DMS 273 treated with DMSO at 0.1 percent for 48 hours (cell line): ENCODE measurements around the gene GNAT1.
"Not testable (repeated sequence)": the region's sequence is repeated elsewhere in the genome, so short reads cannot be mapped to it uniquely, and the experiment has no call there.

Source experiments
- DNase-seq: peaks from one replicate; lab custom pipeline; 2025; lab: John Stamatoyannopoulos, UW

GNAT1 gene

DNA sequence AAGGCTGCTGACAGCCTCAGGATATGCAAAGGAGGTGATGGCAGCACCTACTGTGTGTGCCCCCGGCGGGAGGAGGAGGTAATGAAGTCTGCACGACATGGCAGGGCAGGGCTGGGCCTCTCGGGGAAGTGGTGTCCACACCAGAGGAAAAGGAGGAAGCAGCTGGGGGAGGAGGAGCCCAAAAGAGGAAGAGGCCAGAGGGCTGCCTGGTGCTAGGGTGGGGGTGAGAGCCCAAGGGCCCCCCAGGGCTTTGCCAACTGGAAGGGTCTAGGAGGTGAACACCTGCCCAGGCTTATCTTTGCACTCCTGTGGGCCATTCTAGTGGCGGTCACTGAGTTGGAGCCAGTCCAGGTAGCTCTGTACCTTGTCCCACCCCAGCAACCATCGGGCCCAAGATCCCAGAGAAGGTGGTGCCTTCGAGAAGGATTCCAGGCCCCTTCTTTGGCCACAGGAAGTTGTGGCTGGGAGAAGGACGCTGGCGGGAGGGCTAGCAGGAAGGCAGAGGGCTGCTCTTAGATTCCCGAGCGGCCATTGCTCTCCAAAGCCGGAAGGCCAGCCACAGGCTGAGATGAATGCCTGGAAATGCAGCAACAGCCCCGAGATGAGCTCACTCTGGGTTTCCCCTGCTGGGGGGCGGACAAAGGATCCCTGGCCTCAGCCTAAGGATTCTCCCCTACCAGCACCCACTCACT lies 51.6 kb downstream of the GNAT1 start:
- no peak for DNase-seq

DNA sequence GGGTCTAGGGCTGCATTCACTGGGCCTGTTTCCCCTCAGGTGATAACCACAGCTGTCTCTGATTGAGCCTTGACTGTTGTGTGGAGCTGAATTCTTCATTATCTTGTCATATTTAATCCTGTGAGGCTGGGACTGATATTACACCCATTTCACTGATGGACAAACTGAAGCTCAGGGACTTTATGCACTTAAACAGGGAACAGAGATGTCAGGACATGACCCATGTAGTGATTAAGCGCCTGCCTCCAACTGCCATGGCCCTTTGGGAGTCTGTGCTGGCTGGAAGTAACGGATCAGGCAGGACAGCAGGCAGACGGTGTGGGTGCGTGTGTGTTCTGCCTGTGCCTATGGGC lies 52.1 kb downstream of the GNAT1 start:
- no peak for DNase-seq

DNA sequence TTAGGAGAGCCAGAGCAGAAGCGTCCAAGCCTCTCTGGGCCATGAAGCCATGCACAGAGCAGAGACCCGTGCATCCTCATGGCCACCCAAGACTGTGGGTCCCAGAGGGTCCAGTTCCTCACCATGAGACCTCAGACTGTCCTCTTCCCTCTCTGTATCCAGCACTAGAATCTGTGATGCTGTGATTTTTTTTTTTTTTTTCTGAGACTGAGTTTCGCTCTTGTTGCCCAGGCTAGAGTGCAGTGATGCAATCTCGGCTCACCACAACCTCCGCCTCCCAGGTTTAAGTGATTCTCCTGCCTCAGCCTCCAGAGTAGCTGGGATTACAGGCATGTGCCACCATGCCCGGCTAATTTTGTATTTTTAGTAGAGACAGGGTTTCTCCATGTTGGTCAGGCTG lies 53.4 kb downstream of the GNAT1 start:
- not testable (repeated sequence) for DNase-seq

DNA sequence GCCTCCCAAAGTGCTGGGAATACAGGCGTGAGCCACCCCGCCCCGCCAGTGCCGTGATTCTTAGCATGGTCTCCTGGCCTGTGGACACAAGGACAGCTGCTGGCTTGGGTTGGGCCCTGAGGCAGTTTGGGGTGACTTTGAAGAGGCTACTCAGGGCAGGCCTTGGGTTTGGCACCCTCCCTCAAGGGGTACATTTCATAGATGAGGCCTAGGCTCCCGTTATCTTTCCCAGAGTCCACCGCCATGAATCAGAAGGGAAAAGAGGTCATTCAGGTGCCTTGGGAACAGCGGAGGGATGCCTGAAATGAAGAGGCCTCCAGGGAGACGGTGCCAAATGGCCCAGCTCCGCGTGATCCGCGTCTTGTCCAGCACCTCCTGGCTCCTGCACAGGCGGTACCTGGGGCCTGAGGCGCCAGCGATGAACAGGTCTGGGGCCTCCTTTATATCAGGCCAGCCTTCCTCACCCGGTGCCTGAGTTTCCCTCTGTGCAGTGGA lies 53.9 kb downstream of the GNAT1 start:
- DNase-seq = no peak

DNA sequence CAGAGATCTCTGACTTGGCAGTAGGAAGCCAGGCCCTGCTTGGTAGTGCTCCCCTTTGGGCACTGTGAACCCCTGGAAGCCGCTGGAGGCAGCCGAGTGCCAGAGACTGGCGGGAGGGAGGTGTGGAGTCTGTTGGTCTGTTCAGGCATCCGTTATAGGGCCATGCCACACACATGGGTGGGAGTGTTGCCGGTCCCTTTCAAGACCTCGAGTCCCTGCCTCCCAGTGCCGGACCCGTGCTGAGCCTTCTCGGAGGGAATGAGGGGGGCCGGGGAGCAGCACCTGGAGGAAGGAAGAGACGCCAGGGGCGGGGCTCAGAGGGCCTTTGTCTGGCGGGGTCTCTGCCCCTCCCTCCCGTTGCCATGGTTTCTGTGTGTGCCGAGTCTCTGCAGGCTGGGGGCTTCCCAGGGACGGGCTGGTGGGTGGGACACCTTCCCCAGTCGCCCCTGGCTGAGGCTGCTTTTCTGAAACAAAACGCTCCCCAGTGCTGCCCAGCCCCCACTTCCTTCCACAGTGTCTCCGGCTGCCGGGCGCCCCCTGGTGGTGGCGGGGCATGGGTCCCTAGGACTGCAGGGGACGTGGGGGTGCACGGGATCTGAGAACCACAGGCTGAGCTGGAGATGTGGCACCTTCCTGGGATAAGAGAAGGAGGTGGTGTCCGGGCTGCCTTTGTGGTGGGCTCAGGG lies 54.6 kb downstream of the GNAT1 start:
- no peak for DNase-seq

DNA sequence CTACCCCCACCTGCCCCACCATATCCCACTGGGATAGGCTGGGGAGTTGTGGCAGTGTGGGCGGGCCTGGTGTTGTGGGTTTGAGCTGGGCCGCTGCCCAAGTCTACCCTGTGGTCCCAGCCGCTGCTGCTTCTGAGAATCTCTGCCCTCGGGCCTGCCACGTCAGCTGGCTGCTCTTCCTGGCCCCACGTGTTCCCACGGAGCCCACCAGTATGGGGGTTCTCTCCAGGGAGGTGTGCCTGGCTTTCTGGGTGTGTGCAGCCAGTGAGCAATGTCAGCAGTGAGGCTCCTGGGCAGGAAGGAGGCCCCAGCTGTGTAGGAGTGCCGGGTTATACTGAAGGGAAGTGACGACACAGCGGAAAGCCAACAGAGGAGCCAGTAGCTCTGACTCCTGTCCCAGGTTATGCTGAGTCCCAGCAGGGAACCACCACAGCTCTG lies 55.1 kb downstream of the GNAT1 start:
- no peak for DNase-seq
